Stimulated activated CD8-positive, alpha-beta memory T cell treated with anti-CD3 and anti-CD28 coated beads, Interleukin-15, amount 100 ng/mL, for 48 hours (primary cell): ENCODE data around the gene CSPG4.
A peak's percentile ranks its signal among the peaks of the same experiment; 100 is the strongest.
"Not testable (repeated sequence)": the region's sequence is repeated elsewhere in the genome, so short reads cannot be mapped to it uniquely, and the experiment has no call there.

Experiments used
- DNase-seq, 2 donors: peaks; one replicate each; pipeline ENCODE4 v3.0.0-alpha.2; 2020; ENCODE audit warnings: low read depth in 2 of 2

Gene CSPG4

DNA sequence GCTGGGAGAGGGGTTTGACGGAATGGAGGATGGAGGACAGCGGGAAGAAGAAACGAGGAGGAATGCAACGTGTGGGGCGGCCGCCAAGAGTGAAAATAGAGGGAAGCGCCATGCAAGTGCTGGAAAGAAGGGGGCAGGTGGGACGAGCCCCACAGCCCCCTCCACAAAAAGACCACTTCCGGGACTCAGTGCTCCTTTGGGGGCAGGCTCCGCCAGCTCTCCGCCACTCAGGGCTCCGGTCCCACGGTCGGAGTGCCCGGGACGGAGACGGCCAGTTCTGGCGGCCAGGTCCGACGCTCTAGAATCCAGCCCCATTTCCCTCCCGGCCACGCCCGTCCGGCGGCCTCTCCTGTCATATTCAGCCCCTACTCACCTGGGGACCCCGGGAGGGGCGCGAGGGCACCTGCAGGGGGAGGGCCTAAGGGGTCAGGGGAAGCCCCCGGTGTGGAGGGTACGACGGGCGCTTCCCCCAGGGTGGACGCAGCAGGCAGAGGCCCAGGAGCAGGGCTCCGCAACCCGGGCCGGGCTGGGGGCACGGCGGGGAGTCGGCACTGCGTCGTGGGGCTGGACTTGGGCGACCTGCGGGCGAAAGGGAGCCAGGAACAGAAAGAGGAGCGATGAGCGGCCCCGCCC lies 25.5 kb upstream of the CSPG4 start:
- DNase-seq, result no peak

DNA sequence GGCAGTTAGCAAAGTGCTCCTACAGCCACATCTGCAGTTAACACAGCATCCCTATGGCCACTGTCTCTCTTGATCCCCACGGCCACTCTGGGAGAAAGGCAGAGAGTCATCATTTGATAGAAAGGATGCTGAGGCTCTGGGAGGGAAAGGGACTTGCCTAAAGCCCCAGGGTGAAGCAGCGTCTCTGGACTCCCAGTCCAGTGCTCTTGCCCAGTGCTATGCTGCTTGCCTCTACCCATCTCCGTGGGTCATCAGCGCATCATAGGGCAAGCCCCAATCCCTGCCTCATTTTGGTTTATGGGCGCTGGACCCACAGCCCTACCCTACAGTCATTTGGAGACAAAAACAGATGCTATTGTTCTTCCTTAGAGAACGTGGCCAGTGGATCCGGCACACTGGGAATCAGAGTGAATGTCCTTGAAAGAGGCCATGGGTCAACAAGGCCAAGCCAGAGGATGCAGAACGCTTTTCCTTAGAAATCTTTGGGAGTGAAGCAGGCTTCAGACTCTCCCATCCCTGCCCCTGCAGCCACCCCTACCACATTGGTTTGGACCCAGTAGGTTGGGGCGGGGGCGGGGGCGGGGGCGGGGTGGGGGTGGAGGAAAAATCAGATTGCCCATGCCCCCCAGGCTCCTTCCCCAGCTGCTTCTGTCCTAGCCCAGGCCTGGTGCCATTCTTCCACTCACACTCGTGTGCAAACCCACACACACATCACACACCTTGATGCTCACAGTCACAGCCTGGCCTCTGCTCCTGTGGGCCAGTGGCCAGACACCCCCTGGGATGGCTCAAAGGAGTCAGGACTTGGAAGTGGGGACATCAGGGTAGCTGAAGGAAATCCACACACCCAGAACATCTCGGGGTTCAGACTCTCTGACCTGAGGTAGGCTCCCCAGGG lies 24.7 kb upstream of the CSPG4 start:
- DNase-seq, result not testable (repeated sequence)

DNA sequence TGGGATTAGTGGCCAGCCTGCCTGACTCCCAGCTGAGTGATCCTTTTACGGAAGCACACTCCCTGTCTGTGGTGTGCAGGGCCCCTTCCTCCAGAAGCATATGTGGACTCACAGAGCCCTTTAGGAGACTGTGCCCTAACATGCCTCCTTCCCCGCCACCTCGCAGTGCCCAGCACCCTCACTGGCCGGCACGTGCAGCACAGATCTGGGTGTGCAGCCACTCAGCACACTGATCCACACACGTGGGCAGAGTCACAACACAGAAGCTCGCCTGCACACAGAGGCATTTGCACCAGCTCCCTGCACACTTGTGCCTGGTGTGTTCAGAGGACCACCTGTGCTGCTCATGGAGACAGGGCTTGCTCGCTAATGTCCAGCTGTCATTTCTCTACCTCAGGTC lies 23.6 kb upstream of the CSPG4 start:
- no peak for DNase-seq

DNA sequence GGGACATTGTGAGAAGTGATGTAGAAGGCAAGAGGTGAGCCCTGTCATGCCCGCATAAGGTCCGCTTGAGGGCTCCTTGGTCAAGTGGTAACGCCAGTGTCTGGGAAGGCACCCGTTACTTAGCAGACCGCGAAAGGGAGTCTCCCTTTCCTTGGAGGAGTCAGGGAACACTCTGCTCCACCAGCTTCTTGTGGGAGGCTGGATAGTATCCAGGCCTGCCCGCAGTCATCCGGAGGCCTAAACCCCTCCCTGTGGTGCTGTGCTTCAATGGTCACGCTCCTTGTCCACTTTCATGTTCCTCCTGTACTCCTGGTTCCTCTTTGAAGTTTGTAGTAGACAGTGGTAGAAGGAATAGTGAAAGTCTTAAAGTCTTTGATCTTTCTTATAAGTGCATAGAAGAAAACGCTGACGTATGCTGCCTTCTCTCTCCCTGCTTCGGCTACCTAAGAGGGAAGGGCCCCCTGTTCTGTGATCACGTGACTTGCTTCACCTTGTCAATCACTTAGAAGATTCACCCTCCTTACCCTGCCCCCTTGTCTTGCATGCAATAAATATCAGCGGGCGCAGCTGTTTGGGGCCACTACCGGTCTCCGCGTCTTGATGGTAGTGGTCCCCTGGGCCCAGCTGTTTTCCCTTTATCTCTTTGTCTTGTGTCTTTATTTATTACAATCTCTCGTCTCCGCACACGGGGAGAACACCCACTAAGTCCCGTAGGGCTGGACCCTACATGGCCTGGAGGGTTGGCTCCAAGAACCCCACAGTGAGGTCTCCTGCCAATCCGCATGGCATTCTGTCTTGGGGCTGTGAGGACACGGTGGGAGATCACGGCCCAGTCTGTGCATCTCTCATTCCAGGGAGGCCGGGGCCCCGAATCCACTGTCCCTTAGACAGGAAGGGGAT lies 22.5 kb upstream of the CSPG4 start:
- not testable (repeated sequence) for DNase-seq

DNA sequence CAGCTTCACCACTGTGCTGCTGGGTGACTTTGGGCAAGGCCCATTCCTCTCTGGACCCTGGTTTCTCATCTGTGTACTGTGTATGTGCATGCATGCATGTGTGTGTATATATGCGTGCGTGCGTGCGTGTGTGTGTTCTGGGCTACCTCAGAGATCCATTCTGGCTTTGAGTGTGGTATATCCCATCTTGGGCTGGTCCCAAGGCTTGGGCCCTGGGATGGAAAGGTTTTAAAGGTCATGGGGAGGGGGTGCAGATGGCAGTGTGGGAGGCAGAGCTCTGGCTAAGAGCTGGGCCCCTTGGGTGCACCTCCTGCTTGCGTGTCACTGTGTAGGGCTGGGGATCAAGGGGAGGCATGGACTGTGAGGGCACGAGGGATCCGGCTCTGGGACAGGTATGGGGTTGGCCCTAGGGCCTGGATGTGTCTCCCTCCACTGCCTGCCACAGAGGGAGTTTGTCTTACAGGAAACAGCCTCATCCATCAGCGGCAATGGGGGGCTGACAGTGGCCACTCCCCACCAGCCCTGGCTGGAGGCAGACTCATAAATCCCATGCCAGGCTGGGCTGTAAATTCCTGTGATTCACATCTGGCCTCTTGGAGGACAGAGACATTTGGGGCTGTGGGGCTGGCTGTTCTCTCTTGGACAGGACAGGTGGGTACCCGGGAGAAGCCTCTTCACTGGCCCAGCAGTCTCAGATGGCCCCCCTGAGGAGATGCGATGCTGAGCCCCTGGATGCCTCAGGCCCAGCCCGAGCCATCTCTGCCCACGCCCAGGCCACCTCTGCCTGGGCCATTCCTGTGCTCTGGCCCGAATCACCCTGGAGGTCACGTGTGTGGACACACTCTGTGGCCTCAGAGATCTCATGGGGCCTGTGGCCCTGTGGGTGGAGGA lies 21.4 kb upstream of the CSPG4 start:
- DNase-seq, result no peak

DNA sequence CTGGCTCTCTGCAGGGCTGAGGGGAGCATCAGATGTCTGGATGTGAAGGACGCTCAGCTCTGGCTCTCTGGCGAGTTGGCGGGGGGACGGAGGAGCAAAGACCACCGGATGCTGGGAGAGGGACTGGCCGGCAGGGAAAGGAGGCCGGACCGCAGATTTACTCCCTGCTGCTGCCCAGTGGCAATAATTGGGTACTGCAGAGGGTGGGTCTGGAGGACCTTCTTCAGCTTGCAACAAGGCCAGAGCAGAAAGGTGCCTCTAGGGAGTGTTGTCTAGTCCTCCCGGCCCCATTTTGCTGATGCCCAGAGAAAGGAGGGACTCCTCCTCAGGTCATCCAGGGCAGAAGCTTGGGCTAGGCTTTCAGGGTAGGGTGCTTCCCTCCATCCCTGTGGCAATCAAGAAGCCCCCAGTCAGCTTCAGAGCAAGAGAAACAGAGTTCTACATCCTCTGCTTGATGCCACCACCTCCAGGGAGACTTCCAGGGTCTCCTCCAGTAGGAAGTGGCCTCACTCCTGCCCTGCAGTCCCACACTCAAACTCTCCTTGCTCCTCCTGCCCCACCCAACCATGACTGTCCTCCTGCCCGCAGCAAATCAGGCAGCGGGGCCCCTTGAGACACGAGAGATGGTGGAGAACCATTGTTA lies 20.3 kb upstream of the CSPG4 start:
- DNase-seq, result no peak

DNA sequence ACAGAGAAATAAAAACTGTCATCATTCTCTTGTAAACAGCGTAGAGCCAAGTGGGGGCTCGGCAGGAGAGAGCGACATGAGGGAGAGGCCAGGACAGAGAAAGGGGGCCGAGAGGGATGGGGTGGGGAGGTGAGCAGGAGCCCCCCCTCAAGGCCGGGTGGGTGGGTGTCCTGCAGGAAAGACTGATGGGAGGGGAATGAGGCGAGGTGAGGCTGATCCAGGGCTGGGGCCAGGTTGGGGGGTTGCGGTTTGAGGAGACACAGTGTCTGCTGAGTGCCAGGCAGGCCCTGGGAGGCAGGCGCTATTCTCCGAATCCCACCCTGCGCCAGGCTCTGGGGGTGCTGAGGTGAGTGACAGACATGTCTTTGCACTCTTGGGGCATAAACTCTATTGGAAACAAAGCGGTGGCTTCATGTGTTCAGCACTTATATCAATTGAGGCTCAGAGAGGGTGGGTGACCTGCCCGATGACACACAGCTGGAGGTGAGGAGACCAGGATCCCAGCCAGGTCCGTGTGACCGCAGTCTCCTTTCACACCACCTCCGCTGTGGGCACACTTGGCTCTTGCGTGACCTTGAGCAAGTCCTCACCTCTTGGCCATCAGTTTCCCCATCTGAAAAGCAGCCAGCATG lies 19.6 kb upstream of the CSPG4 start:
- no peak for DNase-seq

DNA sequence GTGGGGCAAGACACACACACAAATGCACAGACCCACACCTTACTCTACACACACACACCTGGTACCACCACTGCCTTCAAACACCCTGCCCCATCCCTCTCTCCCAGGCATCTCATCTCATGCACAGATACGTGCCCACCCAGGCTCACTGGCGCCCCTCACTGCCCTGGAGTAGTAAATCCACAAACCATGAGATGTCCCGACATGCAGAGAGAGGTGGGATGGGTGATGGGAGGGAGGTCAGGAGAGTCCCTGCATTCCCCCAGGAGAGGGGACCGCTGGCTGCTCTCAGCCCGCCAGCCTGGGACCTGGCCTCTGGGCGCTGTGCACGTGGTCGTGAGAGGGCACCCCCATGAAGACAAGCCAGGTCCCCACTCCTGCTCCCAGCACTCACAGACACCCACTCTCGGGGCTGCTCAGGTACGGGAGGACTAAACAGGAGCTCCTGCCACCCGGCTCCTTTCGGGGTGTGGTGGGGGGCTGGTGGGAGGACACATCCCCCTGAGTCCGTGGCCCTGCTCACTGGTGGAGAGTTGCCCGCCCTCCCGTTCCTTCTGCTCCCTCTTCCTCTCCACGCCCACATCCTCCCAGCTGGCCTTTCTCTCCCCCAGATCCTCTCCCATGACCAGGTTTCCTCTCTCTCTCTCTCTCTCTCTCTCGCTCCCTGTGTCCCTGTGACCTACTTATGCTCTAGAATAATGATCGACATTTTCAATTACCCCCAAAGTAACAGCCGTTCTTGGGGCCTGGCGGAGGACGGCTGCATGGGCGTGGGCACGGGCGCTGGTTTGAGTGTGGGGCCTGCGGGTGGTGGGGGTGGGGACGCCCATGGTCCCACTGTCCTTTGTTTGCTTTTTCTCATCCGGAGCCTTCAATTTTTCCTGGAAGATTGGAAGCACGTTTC lies 18.9 kb upstream of the CSPG4 start:
- DNase-seq, result no peak

DNA sequence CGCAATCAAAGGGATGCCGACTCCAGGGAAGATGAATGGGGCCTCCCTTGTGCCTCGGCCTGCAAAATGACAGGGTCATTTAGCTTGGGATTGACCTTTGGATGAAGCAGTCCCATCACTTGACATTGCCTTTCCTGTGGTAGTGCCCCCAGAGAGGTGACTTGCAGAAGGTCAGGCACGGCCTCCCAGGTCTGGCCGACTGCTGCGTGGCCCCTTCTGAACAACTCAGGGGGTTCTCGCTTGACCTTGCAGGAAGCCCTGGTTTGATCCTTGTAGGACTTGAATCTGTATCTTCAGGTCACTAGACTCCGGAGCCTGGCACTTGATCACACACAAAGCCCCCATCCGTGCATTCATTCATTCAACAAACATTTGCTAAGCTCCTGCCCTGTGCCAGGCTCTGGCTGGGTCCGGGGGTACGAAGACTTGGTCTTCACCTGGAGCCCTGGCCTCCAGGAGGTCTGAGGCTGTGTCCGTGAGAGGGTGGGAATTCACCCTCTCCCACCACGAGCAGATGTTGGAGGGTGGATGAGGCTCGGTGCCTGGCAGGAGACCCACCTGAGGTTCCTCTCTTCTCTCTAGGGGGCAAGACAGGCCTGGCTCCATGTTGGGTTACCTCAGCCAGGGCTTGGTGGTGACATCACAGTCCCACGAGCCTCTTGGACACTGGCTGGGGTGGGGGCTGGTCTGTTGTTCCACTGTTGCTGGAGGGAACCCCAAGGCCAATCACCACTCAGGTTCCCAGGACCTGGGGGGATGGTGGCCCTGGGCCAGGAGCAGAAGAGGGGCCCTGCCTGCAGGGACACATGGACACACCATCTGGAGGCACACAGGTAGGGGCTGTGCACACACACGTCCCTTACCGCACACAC lies 18.0 kb upstream of the CSPG4 start:
- not testable (repeated sequence) for DNase-seq

DNA sequence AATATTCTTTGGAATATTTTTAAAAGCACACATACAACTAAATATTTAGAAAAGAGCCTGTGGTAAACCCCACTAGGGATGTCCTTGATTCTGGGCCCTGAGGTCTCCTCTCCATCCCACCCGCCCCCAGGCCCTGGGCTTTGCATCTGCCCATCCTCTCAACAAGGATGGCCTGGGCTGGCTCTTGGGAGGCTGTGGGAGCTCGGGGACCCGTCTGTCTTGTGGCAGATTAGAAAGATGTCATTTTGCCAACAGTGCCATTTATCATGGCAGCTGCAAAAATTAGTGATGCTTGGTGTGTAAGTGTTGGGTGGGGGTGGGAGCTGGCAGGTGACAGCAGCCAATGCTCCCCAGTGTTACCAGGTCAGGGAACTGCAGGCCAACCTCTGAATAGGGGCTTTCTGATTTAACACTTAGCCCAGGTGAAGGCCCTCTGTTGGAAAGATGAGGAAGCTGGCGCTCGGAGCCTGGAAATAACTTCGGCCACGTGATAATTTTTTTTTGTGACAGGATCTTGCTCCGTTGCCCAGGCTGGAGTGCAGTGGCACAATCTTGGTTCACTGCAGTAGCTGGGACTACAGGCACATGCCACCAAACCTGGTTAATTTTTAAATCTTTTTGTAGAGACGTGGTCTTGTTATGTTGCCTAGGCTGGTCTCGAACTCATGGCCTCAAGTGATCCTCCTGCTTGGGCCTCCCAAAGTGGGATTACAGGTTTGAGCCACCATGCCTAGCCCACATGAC lies 16.9 kb upstream of the CSPG4 start:
- no peak for DNase-seq

DNA sequence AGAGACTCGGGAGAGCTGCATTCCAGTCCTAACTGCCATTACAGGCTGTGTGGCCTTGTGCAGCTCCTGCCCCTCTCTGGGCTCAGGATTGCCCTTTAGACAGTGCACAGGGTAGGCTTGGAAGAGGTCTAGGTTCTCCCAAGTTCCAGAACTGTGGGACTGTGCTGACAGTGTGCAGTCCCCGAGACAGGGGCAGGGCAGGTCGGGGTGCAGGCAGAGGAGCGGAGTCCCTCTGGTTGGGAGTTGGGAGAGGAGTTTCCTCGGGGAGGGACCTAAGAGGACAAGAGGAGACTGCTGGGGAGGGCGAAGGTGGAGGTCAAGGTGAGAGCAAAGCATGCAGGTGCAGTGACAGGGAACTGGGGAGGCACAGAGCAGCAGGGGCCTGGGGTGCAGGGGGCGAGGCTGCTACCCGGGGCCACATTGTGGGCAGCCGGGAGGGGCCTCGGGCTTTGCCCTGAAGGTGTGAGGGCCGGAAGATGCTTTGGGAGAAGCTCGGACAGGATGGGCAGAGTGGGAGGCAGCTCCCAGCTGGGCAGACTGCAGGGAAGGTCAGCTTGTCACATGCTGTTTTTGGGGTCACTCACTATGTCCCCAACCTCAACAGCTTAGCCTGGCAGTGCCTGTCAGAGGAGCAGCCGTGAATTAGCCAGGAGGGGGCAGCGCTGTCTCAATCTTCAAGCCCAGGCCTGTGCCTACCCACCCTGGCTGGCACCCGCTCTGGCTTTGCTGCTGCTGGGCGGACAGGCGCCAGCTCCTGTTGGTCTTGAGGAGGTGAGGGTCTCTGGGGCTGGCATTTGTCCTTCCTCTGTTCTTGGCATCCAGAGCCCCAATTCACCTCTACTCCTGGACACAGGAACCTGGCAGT lies 15.4 kb upstream of the CSPG4 start:
- peak; percentile 41 to 47 for DNase-seq

DNA sequence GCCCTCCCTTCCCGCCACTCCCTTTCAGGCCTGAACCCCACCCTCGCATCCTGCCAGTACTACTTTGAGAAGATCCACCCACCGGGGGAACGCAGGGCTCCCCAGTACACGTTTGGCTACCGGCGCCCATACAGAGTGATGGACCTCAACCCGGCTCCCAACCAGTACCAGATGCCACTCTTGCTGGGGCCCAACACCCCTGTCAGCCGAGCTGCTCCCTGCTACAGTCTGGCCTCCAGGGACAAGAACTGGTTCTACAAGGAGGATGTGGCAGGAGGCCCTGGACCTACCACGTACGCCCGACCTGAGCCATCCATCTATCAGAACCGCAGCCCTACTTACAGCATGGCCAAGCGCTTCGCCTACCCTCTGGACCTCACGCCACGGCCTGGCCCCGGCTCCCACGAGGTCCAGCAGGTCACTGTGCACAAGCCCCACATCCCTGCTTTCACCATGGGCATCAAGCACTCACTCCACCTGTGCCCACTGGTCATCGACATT lies 14.4 kb upstream of the CSPG4 start:
- DNase-seq, result no peak

DNA sequence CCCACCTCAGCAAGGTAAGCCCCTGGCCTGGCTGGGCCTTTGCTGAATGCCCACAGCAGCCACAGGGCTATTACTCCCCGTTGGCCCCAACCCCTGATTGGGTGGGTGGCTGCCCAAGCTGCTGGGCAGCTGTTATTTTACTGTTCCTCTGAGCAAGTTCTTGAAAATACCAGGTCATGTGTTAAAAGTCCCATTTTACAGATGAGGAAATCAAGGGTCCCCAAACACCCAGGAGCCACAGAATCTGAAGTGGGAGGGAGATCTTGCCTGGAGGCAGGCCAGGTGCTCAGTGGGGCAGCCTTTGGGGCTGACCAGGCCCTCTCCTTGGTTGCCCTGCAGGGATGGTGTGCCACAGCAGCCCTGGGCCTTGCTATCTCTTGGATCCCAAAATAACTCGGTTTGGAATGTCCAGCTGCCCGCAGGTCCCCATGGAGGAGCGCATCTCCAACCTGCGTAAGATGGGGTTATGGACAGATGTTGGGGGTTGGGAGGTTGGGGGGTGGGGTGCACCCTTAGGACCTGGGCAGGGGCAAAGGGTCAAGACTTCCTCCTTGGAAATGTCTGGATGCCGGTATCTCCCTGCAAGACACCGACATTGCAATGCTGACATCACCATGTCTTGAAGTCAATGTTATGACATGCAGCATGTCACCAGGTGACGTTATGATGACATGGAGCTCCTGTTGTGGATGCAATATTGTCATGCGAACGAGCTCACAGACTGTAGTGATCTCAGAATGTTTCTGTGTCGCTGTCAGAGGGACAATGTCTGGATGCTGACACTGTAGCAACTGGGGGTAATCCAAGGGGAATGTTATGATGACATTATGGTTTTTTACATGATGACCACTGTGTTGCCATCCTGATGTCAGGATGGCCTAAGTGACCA lies 13.3 kb upstream of the CSPG4 start:
- no peak for DNase-seq

DNA sequence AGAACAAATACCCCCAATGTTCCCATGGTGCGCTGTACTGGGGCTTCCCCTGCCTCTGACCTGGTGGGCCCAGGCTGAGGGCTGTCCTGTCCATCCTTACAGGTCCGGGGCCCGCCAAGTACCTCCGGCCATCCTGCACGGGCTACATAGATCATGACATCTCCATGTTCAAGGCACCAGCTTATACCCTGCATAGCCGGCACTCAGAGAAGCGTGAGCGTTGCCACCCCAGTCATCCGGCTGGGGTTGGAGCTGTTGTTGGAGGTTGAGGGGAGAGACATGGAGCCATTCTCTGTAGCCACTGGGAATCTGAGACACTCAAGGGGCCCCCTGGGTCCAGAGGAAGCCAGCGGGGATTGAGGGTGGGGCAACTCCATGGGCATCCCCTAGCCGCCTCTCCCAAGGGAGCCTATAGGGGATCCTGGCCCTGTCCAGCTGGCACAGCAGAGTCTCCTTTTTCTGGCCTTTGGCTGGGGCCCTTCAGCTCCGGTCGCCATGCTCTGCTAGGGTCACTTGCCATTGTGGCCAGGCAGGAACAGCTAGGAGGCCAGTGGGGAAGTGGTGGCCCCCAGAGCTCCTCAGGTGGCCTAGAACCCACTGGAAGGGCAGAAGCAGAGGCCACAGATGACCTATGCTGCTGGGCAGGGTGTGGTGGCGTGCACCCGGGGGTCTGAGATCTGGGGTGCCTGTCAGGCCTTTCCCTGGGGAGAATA lies 12.5 kb upstream of the CSPG4 start:
- no peak for DNase-seq
